Gastroesophageal sphincter (tissue), 3 donors: ENCODE results near the gene ARHGAP44.

Experiments used
- CTCF ChIP-seq, 4 experiments: fragments of 200-600 bp in 2 of 4; fragments of 450-650 bp in 2 of 4; sonication (generic) in 1 of 4; IDR thresholded peaks; one replicate each; pipeline ENCODE4 v1.5.1; 2017 to 2019; ENCODE audit warnings: antibody characterized with exemption in 4 of 4, mild to moderate bottlenecking in 2 of 4, moderate library complexity in 2 of 4
- POLR2A ChIP-seq, 2 donors: fragments of 450-650 bp; IDR thresholded peaks; one replicate each; pipeline ENCODE4 v1.6.1; 2017; ENCODE audit warnings: antibody characterized with exemption in 2 of 2, mild to moderate bottlenecking in 2 of 2, moderate library complexity in 1 of 2

- TF ChIP-seq POLR2A (IDR thresholded peaks at IDR 0.05), result no peak
- TF ChIP-seq CTCF (IDR thresholded peaks at IDR 0.05), result no peak
Observed at GRCh38 chr17:12842936-12843335, 53.6 kb downstream of the ARHGAP44 start.
